GM12878 (cell line): ENCODE data around the gene PRRC2B. TPM values are rescaled to one million over a fixed set of nuclear protein-coding genes. Genes with fewer than 3 reads are reported as not detected.

Experiments used
- ATAC-seq: fragments of 200-7000 bp; cut with Tn5 transposase; 3 replicates; pipeline ENCODE4 v1.9.1; 2020; ENCODE audit warnings: mild to moderate bottlenecking, moderate library complexity
- BruUV-seq: library from RNA; stranded (reverse); fragments of 400-500 nt; replicated peaks from 2 replicates; lab custom pipeline; 2021; lab: Mats Ljungman, UMichigan
- CTCF ChIA-PET: fragments of 300-600 bp; sonication (Branson Sonifier 250); formaldehyde crosslinking; extraction: SDS; loops from one replicate; lab custom pipeline; 2021; ENCODE audit warnings: inconsistent platforms; lab: Yijun Ruan, JAX
- POLR2A ChIA-PET: fragments of 350-600 bp; formaldehyde crosslinking; extraction: SDS; loops from one replicate; lab custom pipeline; 2021; ENCODE audit warnings: inconsistent platforms; lab: Charles Lee
- RAD21 ChIA-PET: fragments of 300-600 bp; sonication (Branson Sonifier 250); formaldehyde crosslinking; loops from one replicate; lab custom pipeline; 2023; ENCODE audit warnings: antibody characterized with exemption; ENCODE audit not compliant: unreplicated experiment; lab: Charles Lee
- SMC1A ChIA-PET: fragments of 300-600 bp; sonication (Branson Sonifier 250); formaldehyde crosslinking; loops from one replicate; lab custom pipeline; 2023; ENCODE audit not compliant: unreplicated experiment, uncharacterized antibody; lab: Charles Lee
- DNase-seq: peaks from one replicate; pipeline ENCODE4 v3.0.0-alpha.2; 2011; ENCODE audit warnings: low read depth, low spot score
- FAIRE-seq: peaks from 3 replicates; lab custom pipeline; 2011; peaks lifted over from hg19 to GRCh38; lab: Jason Lieb, UNC
- H2AFZ ChIP-seq: 2 replicates; pipeline ENCODE4 v1.6.0; 2011; ENCODE audit warnings: low read depth, low read length, control low read depth; ENCODE audit not compliant: control insufficient read depth
- H3K27ac ChIP-seq: 2 replicates; pipeline ENCODE4 v1.5.1; 2011; ENCODE audit warnings: control low read depth; ENCODE audit not compliant: control insufficient read depth, insufficient read depth
- H3K27me3 ChIP-seq, 2 experiments: replicated peaks in 1 of 2; 2 replicates each; pipeline versions ENCODE4 v1.6.0 to v1.6.1; 2011; ENCODE audit warnings: low read length in 1 of 2; ENCODE audit not compliant: control insufficient read depth in 2 of 2, insufficient read depth in 2 of 2
- H3K36me3 ChIP-seq, 2 experiments: 2 replicates each; pipeline ENCODE4 v1.5.1; 2011; ENCODE audit warnings: low read length in 1 of 2; ENCODE audit not compliant: control insufficient read depth in 2 of 2, insufficient read depth in 2 of 2
- H3K4me1 ChIP-seq: 2 replicates; pipeline ENCODE4 v1.6.1; 2011; ENCODE audit warnings: mild to moderate bottlenecking, low read length, moderate library complexity, mixed read lengths; ENCODE audit not compliant: control insufficient read depth, insufficient read depth
- H3K4me2 ChIP-seq: 2 replicates; pipeline ENCODE4 v1.6.0; 2011; ENCODE audit warnings: control low read depth; ENCODE audit not compliant: control insufficient read depth, insufficient read depth
- H3K4me3 ChIP-seq: fragments of 200-600 bp; sonication (generic); 2 replicates; pipeline ENCODE4 v1.5.1; 2016
- H3K79me2 ChIP-seq: 2 replicates; pipeline ENCODE4 v1.6.0; 2011; ENCODE audit warnings: low read length; ENCODE audit not compliant: control insufficient read depth, insufficient read depth
- H3K9ac ChIP-seq: 2 replicates; pipeline ENCODE4 v1.8.0; 2011; ENCODE audit warnings: low read length, control low read depth, mixed read lengths; ENCODE audit not compliant: control insufficient read depth, insufficient read depth
- H3K9me3 ChIP-seq: replicated peaks from 3 replicates; pipeline ENCODE4 v1.5.1; 2011; ENCODE audit warnings: mild to moderate bottlenecking, low read length; ENCODE audit not compliant: control insufficient read depth, insufficient read depth
- H4K20me1 ChIP-seq: 2 replicates; pipeline ENCODE4 v1.6.0; 2011; ENCODE audit not compliant: control insufficient read depth, insufficient read depth
- BHLHE40 ChIP-seq, 2 experiments: fragments of 450-650 bp in 1 of 2; IDR thresholded peaks; 2 replicates each; pipeline ENCODE4 v1.6.1; 2011 to 2017; ENCODE audit warnings: low read depth in 2 of 2, borderline replicate concordance in 1 of 2, improper control_type of control experiment in 1 of 2, low read length in 1 of 2, mild to moderate bottlenecking in 1 of 2
- BMI1 ChIP-seq: fragments of 450-650 bp; IDR thresholded peaks from 2 replicates; pipeline ENCODE4 v1.6.1; 2016; ENCODE audit warnings: mild to moderate bottlenecking, moderate library complexity, borderline replicate concordance
- CREB1 ChIP-seq: IDR thresholded peaks from 2 replicates; pipeline ENCODE4 v1.6.1; 2012; ENCODE audit warnings: low read depth, mild to moderate bottlenecking, inconsistent platforms
- PBX3 ChIP-seq: IDR thresholded peaks from 2 replicates; pipeline ENCODE4 v1.6.1; 2011; ENCODE audit warnings: mild to moderate bottlenecking, low read depth, low read length, moderate library complexity; ENCODE audit not compliant: insufficient replicate concordance
- TARDBP ChIP-seq: IDR thresholded peaks from 2 replicates; pipeline ENCODE4 v1.6.1; 2016; ENCODE audit warnings: borderline replicate concordance
- ZNF207 ChIP-seq: fragments of 450-650 bp; IDR thresholded peaks from 2 replicates; pipeline ENCODE4 v1.6.1; 2014; ENCODE audit warnings: antibody characterized with exemption, mild to moderate bottlenecking, borderline replicate concordance
- ZNF622 ChIP-seq: fragments of 450-650 bp; IDR thresholded peaks from 2 replicates; pipeline ENCODE4 v1.6.1; 2017; ENCODE audit warnings: mild to moderate bottlenecking, inconsistent platforms
- WGBS: methylation state at CpG from one replicate; pipeline ENCODE4 v1.1.6; 2016; ENCODE audit warnings: low lambda C conversion rate; ENCODE audit not compliant: insufficient replicate concordance, insufficient coverage; ENCODE audit errors: missing lambda C conversion rate; 5-methylcytosine and 5-hydroxymethylcytosine counted together
- in situ Hi-C: fragments of 300-500 bp; cut with MboI; formaldehyde crosslinking; loops from 9 replicates; pipeline ENCODE4 v1.14.3; 2018; ENCODE audit warnings: mixed read lengths
- intact Hi-C: fragments of 100-400 bp; cut with micrococcal nuclease; formaldehyde crosslinking; loops from one replicate; pipeline ENCODE4 v1.14.2; 2022; ENCODE audit not compliant: unreplicated experiment
- polyA plus RNA-seq, 11 experiments: library from polyadenylated mRNA; depleted of rRNA in 4 of 11; unstranded in 6 of 11; stranded (reverse) in 5 of 11; fragments of >200 nt; fragmentation: Nextera tagmentation in 4 of 11; fragmentation: Illumina TruSeq in 1 of 11; extraction: Ambion mirVana in 4 of 11; extraction: Trizol in 1 of 11; gene quantifications; 1 replicate in 1 of 11; 2 replicates in 10 of 11; pipeline versions ENCODE4 v1.2.1 to v1.2.3, GENCODE V29; 2011 to 2016; ENCODE audit warnings: inconsistent platforms in 2 of 11, missing spikeins in 2 of 11, low read depth in 1 of 11
- total RNA-seq, 4 experiments: library from RNA; depleted of rRNA in 3 of 4; stranded (reverse); fragments of >200 nt in 3 of 4; fragmentation: Illumina TruSeq in 1 of 4; extraction: Trizol in 1 of 4; gene quantifications; 2 replicates each; pipeline versions ENCODE4 v1.2.1 to v1.2.3, GENCODE V29; 2013 to 2021

PRRC2B gene
- total and polyA plus RNA-seq, 10 of the 15 experiments (the other 5 are each of a cell fraction or from before 2014, with no cell fraction given) = 0.84 to 155 (median 28.7) TPM

GRCh38 chr9:131521203-131521602 is 127.3 kb downstream of the PRRC2B start:
- intact Hi-C loops = no loop called here
- BruUV-seq = no TSS peak
- no peaks in the 10 kb centered on the region for H3K4me1 ChIP-seq
- TF ChIP-seq CREB1 (no peak), BHLHE40 (IDR thresholded peaks at IDR 0.05; ENCODE audit: borderline replicate concordance in 1 of 2, low read depth in 2 of 2, low read length in 1 of 2) (no peak), BMI1 (no peak), PBX3 (no peak), ZNF622 (no peak), ZNF207 (no peak)
- TF ChIP-seq, all 136 proteins: peak for 0
- H4K20me1 ChIP-seq = no peaks in the 10 kb centered on the region
- POLR2A ChIA-PET = no interaction called here
- no peaks in the 10 kb centered on the region for H3K79me2 ChIP-seq
- no peak for DNase-seq
- no peak for FAIRE-seq
- no peak for ATAC-seq
- H3K4me3 ChIP-seq = no peak overlapping the region
- RAD21 ChIA-PET = no interaction called here
- no peak overlapping the region for H3K4me2 ChIP-seq
- no peak overlapping the region for H3K27ac ChIP-seq
- H3K9me3 ChIP-seq = no peaks in the 10 kb centered on the region
- 89% methylated on average over 10 of the region's 10 CpGs for WGBS
- CTCF ChIA-PET = no interaction called here
- H3K36me3 ChIP-seq = peaks cover 18 to 21% of the 10 kb centered on the region in 2 experiments
- SMC1A ChIA-PET = no interaction called here
- no peak overlapping the region for H3K9ac ChIP-seq
- no peaks in the 10 kb centered on the region for H3K27me3 ChIP-seq
- H2AFZ ChIP-seq = no peak overlapping the region
- in situ Hi-C loops = no loop called here

DNA sequence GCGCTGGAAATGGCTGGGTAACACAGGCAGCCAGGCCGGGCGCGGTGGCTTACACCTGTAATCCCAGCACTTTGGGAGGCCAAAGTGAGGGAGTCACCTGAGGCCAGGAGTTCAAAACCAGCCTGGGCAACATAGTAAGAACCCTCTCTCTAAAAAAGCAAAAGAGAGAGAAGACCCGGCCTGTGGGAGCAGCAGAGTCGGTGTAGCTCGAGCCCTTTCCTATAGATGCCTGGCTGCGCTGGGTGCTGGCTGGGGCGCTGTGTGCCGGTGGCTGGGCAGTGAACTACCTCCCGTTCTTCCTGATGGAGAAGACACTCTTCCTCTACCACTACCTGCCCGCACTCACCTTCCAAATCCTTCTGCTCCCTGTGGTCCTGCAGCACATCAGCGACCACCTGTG is 127.9 kb downstream of the PRRC2B start:
- FAIRE-seq (no peak), ATAC-seq (no peak)
- ChIA-PET CTCF (no interaction called here), SMC1A (no interaction called here), RAD21 (no interaction called here), POLR2A (no interaction called here)
- no TSS peak for BruUV-seq
- 95% methylated on average over 13 of the region's 13 CpGs for WGBS
- Histone ChIP-seq H3K9me3 (no peaks in the 10 kb centered on the region), H3K4me1 (no peaks in the 10 kb centered on the region), H3K4me3 (no peak overlapping the region)
- TF ChIP-seq TARDBP = no peak
- TF ChIP-seq, all 136 proteins: peak for 0
- intact Hi-C loops (no loop called here), in situ Hi-C loops (no loop called here)
- Histone ChIP-seq H4K20me1 (no peaks in the 10 kb centered on the region), H3K27ac (no peak overlapping the region), H3K9ac (no peak overlapping the region), H2AFZ (no peak overlapping the region), H3K79me2 (no peaks in the 10 kb centered on the region), H3K4me2 (no peak overlapping the region), H3K27me3 (no peaks in the 10 kb centered on the region), H3K36me3 (peaks cover 15 to 19% of the 10 kb centered on the region in 2 experiments)
- no peak for DNase-seq
